RWPE2 (cell line): ENCODE data around the gene SMG6.
A peak's percentile ranks its signal among the peaks of the same experiment; 100 is the strongest.

Source experiments
- ATAC-seq: fragments of 200-7000 bp; cut with Tn5 transposase; 3 replicates; pipeline ENCODE4 v1.9.1; 2021; ENCODE audit warnings: low read depth
- DNase-seq: peaks from one replicate; pipeline ENCODE4 v3.0.0-alpha.2; 2020; ENCODE audit warnings: low spot score
- H3K27ac ChIP-seq: fragments of 450-650 bp; 2 replicates; pipeline ENCODE4 v1.5.1; 2017; ENCODE audit warnings: mild to moderate bottlenecking; ENCODE audit not compliant: poor library complexity, severe bottlenecking
- H3K27me3 ChIP-seq: fragments of 250-450 bp; sonication (Bioruptor Pico); 2 replicates; pipeline ENCODE4 v1.5.1; 2021; ENCODE audit warnings: mild to moderate bottlenecking, moderate library complexity; ENCODE audit not compliant: insufficient read depth, poor library complexity, severe bottlenecking
- H3K36me3 ChIP-seq: fragments of 250-450 bp; sonication (Bioruptor Pico); 2 replicates; pipeline ENCODE4 v1.5.1; 2020; ENCODE audit warnings: low read depth, mild to moderate bottlenecking, moderate library complexity
- H3K4me1 ChIP-seq: fragments of 250-450 bp; sonication (Bioruptor Pico); 2 replicates; pipeline ENCODE4 v1.5.1; 2021; ENCODE audit warnings: mild to moderate bottlenecking, moderate library complexity; ENCODE audit not compliant: insufficient read depth, poor library complexity, severe bottlenecking
- H3K4me3 ChIP-seq: fragments of 250-450 bp; sonication (Bioruptor Pico); 2 replicates; pipeline ENCODE4 v1.5.1; 2021; ENCODE audit warnings: mild to moderate bottlenecking, moderate library complexity; ENCODE audit not compliant: severe bottlenecking
- H3K9me3 ChIP-seq: fragments of 250-450 bp; sonication (Bioruptor Pico); 2 replicates; pipeline ENCODE4 v1.5.1; 2021; ENCODE audit warnings: mild to moderate bottlenecking, moderate library complexity; ENCODE audit not compliant: severe bottlenecking
- TF ChIP-seq, protein P1 (sequence below): fragments of 450-650 bp; IDR thresholded peaks from one replicate; pipeline ENCODE4 v1.5.1; 2017; ENCODE audit warnings: mild to moderate bottlenecking, moderate library complexity; ENCODE audit not compliant: poor library complexity, severe bottlenecking

Gene SMG6

DNA sequence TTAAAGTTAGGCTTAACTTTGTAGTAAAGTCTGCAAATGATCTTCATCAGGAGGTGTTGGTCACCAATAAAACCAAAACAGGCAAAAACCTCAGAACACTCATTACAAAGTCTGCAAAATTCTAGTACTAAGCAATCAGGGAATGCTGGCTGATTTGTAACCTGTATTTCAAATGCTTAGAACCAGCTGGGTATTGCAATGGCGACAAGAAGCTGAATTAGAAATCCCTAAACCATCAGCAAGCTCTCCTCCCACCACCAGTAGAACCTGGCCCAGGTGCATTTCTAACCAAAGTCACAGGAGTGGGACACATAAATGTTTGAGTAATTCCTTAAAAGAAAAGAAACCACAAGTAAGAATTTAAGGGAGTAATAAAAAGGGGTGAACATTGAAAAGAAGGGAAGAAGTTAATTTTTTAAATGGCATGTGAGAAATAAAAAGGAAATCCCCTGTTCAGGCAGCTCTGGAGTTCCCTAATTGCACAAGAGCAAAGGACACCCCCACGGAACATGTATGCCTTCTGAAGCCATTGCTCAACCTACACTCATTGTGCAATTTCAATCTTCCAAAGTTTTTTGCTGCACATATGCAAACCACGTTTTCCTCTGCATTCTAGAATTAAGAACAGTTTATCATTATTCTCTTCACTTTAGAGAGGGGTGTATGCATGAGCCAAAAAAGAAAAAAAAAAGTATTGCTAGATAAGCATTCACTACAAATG is 145.8 kb downstream of the SMG6 start:
- ATAC-seq = peak; percentile 61; the same call in 2 of the 3 replicates
- Histone ChIP-seq H3K4me1 (peaks cover 7% of the 10 kb centered on the region), H3K9me3 (no peaks in the 10 kb centered on the region), H3K36me3 (no peaks in the 10 kb centered on the region; the same call in 1 of the 2 replicates), H3K4me3 (no peak overlapping the region), H3K27ac (no peak overlapping the region), H3K27me3 (no peaks in the 10 kb centered on the region)
- no peak for DNase-seq
- TF ChIP-seq, protein P1, sequence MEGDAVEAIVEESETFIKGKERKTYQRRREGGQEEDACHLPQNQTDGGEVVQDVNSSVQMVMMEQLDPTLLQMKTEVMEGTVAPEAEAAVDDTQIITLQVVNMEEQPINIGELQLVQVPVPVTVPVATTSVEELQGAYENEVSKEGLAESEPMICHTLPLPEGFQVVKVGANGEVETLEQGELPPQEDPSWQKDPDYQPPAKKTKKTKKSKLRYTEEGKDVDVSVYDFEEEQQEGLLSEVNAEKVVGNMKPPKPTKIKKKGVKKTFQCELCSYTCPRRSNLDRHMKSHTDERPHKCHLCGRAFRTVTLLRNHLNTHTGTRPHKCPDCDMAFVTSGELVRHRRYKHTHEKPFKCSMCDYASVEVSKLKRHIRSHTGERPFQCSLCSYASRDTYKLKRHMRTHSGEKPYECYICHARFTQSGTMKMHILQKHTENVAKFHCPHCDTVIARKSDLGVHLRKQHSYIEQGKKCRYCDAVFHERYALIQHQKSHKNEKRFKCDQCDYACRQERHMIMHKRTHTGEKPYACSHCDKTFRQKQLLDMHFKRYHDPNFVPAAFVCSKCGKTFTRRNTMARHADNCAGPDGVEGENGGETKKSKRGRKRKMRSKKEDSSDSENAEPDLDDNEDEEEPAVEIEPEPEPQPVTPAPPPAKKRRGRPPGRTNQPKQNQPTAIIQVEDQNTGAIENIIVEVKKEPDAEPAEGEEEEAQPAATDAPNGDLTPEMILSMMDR = no peak

DNA sequence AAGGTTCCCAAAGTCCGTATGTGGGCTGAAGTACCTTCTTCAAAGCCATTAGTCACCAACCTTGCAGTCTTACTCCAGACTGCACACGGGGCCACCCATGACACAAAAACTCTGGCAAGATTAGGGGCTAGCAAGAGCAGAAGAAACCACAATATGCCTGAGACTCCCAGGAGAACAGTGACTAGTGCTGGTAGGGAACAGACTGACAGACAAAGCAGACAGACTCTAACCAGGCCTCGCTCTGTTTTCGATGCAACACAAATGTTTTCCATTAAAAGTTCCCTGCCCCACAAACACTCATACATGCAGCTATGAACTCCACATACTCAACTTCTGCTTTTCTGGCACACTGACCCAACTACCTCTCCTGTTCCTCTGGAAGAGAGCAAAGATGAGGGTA is 146.5 kb downstream of the SMG6 start:
- H3K9me3 ChIP-seq = no peaks in the 10 kb centered on the region
- peaks cover 7% of the 10 kb centered on the region for H3K4me1 ChIP-seq
- H3K27me3 ChIP-seq = no peaks in the 10 kb centered on the region
- H3K27ac ChIP-seq = no peak overlapping the region
- TF ChIP-seq, protein P1 = no peak
- H3K36me3 ChIP-seq = no peaks in the 10 kb centered on the region
- no peak overlapping the region for H3K4me3 ChIP-seq
- DNase-seq = no peak
- no peak for ATAC-seq

DNA sequence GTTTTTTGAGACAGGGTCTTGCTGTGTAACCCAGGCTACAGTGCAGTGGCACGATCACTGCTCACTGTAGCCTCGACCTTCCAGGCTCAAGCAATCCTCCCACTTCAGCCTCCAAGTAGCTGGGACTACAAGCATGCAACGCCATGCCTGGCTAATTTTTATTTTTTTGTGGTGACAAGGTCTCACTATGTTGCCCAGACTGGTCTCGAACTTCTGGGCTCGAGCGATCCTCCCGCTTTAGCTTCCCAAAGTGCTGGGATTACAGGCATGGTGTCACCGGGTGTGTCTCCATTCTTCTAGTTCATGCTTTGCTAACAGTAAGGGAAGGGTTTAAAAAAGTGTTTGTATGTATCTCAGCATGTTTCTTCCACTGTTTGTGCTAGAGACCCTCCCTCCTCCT is 146.9 kb downstream of the SMG6 start:
- no peak for DNase-seq
- Histone ChIP-seq H3K4me1 (peaks cover 7% of the 10 kb centered on the region), H3K27ac (no peak overlapping the region), H3K27me3 (no peaks in the 10 kb centered on the region), H3K9me3 (no peaks in the 10 kb centered on the region), H3K4me3 (no peak overlapping the region), H3K36me3 (no peaks in the 10 kb centered on the region)
- TF ChIP-seq, protein P1 = no peak
- ATAC-seq = no peak

DNA sequence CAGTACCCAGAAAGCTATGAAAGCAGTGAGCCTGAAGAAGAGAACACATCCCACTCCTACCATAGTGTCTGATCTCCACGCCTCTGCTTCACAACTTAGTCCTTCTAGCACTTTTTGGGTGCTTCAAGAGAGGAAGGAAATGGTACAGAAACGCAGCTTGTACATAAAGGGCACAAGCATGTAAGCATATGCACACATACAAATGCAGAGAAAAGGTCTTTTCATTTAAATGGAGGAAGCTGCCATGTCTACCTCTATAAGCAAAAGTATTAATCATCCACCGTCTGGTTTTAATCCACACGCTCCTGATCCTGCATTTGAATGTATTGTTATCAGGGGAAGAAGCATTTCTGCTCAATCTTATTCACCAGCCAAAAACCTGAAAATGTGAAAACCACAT is 148.0 kb downstream of the SMG6 start:
- no peak for DNase-seq
- Histone ChIP-seq H3K27ac (no peak overlapping the region), H3K4me1 (peaks cover 7% of the 10 kb centered on the region), H3K4me3 (no peak overlapping the region), H3K36me3 (no peaks in the 10 kb centered on the region), H3K27me3 (no peaks in the 10 kb centered on the region), H3K9me3 (no peaks in the 10 kb centered on the region)
- TF ChIP-seq, protein P1 = no peak
- ATAC-seq = no peak

DNA sequence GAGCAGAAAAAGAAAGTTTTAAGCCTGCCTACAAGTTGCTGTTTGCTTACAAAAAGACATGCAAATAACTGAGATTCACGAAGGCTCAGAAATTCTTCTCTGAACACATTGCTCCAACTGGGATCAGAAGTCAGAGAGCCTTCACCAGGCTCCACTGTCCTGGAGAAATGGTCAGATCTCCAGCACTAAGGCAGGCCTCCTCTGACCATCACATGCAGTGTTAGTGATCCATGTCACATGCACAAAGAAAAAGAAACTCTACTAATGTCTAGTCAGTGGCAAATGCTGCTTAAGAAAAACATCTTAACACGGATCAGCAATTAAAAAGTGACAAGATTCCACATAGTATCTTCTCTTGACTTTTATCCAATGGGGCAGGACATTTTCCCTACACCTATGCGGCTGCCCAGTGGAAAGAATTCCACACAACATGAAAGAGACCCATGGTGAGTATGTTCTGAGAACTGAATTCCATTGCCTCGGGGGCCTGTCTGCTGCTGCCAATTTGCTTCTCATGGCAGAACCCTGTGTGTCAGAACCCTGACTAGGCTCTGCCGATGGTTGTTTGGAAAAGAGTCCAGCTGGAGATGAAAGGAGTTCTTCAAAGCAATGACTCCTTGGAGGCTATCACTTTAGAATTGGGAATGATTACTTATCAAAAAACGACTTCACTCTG is 152.1 kb downstream of the SMG6 start:
- no peak for DNase-seq
- H3K36me3 ChIP-seq = no peaks in the 10 kb centered on the region
- no peak for ATAC-seq
- no peaks in the 10 kb centered on the region for H3K27me3 ChIP-seq
- TF ChIP-seq, protein P1 = no peak
- no peak overlapping the region for H3K4me3 ChIP-seq
- no peak overlapping the region for H3K27ac ChIP-seq
- no peaks in the 10 kb centered on the region for H3K4me1 ChIP-seq
- no peaks in the 10 kb centered on the region for H3K9me3 ChIP-seq
